Testis (tissue), 2 donors: ENCODE measurements around the gene C5.

Experiments used
- CTCF ChIP-seq, 3 experiments: fragments of 450-650 bp in 2 of 3; fragments of 200-600 bp in 1 of 3; sonication (generic) in 1 of 3; IDR thresholded peaks; one replicate each; pipeline ENCODE4 v1.5.1; 2016 to 2019; ENCODE audit warnings: antibody characterized with exemption in 3 of 3, mild to moderate bottlenecking in 2 of 3, moderate library complexity in 1 of 3
- POLR2A ChIP-seq: fragments of 450-650 bp; IDR thresholded peaks from one replicate; pipeline ENCODE4 v1.6.1; 2017; ENCODE audit warnings: antibody characterized with exemption, mild to moderate bottlenecking, moderate library complexity

DNA sequence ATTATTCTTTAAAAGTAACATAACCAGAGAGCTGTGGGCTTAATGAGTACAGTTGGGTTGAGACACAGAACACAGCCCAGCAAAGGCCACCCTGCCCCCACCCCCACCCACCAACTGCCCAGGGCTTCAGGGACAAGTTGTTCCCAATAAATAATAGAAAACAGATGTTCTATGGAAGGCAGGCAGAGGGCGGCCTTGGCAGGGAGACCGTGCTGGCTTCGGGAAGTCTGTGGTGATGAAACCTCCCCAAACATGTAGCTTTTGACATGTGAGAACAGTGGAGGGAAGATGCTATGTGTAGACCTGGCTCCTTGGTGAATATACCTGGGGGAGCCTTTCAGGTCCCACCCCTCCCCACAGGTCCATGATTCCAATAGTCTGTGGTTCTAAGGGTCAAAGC lies 133.5 kb downstream of the C5 start:
- TF ChIP-seq CTCF (IDR thresholded peaks at IDR 0.05), result peak in 2 of 3 experiments; percentile 15 to 18
- TF ChIP-seq POLR2A, result no peak
